HL-60 (cell line): ENCODE results near the gene NFAM1.

ENCODE experiments used
- CTCF ChIP-seq: IDR thresholded peaks from one replicate; pipeline ENCODE4 v1.5.1; 2011; ENCODE audit warnings: low read length, control low read depth, inconsistent platforms; ENCODE audit not compliant: insufficient read depth
- REST ChIP-seq: IDR thresholded peaks from 2 replicates; pipeline ENCODE4 v1.6.1; 2012; ENCODE audit warnings: low read depth; ENCODE audit not compliant: insufficient replicate concordance
- SPI1 ChIP-seq: IDR thresholded peaks from 2 replicates; pipeline ENCODE4 v1.6.1; 2012; ENCODE audit warnings: low read depth, mild to moderate bottlenecking, borderline replicate concordance

GRCh38 chr22:42332089-42332488 is 100.1 kb downstream of the NFAM1 start:
- TF ChIP-seq CTCF (no peak), REST (no peak), SPI1 (no peak)
